Measurements from ENCODE around the gene MRPS6. TPM values are rescaled to one million over a fixed set of nuclear protein-coding genes. Genes with fewer than 3 reads are reported as not detected.
A peak's percentile ranks its signal among the peaks of the same experiment; 100 is the strongest.

MRPS6 gene
- total RNA-seq, 1 donor from 2014 or later = 23.3 TPM

DNA sequence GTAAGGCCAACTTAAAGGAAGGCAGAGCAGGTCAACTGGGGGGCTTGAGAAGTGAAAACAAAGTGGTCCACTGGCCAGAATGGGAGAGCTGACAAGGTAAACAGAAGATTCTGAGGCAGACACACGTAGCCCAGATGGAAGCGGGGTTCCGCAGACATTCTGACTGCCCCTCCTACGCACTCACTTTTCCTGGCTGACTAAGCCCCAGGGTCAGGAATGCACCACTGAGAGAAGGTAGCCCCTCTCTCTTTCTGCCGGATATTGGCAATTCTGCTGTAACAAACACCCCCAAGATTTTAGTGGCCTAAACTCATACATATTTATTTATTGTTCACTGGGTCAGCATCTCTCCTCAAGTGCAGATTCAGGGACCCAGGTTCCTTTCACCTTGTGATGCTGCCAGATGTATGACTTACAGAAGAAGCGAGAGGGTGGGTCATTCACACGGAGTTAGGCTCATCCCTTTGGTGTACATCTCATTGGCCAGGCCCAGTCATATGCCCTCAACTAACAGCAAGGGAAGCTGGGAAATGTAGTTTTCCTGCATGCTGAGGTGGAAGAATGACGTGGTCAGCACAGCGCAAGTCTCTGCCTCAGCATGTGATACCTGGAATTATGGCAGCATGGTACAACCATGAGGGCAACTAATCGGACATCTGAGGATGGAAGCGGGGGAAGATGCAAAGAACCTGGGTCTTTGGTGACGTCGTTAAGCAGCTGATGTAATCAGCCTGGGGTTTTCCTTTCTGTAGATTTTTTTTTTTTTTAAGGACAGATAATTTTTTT lies 43.4 kb upstream of the MRPS6 start:
- DNase-seq (ENCODE audit: extremely low spot score in 2 of 2) = no peak
- intact Hi-C loops (cut with DNase I) = no loop called here
- no peaks in the 10 kb centered on the region for H3K4me1 ChIP-seq
- no peaks in the 10 kb centered on the region for H3K36me3 ChIP-seq
- TF ChIP-seq POLR2A (IDR thresholded peaks at IDR 0.05) (no peak), POLR2AphosphoS5 (IDR thresholded peaks at IDR 0.05; ENCODE audit: insufficient read depth in 1 of 2, low read depth in 1 of 2) (no peak)
- TF ChIP-seq, protein P1, sequence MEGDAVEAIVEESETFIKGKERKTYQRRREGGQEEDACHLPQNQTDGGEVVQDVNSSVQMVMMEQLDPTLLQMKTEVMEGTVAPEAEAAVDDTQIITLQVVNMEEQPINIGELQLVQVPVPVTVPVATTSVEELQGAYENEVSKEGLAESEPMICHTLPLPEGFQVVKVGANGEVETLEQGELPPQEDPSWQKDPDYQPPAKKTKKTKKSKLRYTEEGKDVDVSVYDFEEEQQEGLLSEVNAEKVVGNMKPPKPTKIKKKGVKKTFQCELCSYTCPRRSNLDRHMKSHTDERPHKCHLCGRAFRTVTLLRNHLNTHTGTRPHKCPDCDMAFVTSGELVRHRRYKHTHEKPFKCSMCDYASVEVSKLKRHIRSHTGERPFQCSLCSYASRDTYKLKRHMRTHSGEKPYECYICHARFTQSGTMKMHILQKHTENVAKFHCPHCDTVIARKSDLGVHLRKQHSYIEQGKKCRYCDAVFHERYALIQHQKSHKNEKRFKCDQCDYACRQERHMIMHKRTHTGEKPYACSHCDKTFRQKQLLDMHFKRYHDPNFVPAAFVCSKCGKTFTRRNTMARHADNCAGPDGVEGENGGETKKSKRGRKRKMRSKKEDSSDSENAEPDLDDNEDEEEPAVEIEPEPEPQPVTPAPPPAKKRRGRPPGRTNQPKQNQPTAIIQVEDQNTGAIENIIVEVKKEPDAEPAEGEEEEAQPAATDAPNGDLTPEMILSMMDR (IDR thresholded peaks at IDR 0.05) = no peak
- no peak overlapping the region for H3K27ac ChIP-seq
- no peak overlapping the region for H3K4me3 ChIP-seq
- no peaks in the 10 kb centered on the region for H3K27me3 ChIP-seq
- H3K9me3 ChIP-seq = no peaks in the 10 kb centered on the region

DNA sequence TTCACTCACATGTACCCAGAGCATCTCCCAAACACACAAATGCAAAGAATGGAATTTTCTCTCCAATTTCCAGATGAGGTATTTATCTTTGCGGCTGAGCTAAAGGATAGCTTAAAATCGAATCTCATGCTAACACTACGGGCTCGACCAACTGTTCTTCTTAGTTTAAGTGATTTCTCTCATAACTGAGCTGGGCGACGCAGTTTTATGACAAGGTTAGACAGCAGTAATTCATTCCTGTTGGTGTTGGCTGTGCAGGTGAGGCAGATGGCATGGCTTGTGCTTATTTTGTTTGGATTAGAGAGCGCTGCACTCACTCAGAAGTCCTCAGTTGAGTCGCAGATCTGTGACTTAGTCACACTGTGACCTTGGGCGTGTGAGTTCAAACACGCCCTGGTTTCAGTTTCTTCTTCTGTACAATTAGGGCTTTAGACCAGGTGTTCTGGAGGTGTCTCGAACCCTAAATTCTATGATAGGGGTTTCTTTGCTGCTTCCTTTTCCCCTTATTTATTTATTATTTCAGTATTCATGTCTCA lies 41.5 kb upstream of the MRPS6 start:
- Histone ChIP-seq H3K9me3 (no peaks in the 10 kb centered on the region), H3K4me1 (no peaks in the 10 kb centered on the region), H3K27me3 (no peaks in the 10 kb centered on the region), H3K36me3 (no peaks in the 10 kb centered on the region), H3K27ac (no peak overlapping the region), H3K4me3 (no peak overlapping the region)
- TF ChIP-seq POLR2AphosphoS5 (IDR thresholded peaks at IDR 0.05; ENCODE audit: insufficient read depth in 1 of 2, low read depth in 1 of 2) = no peak
- TF ChIP-seq, protein P1 (IDR thresholded peaks at IDR 0.05) = no peak
- no peak for DNase-seq (ENCODE audit: extremely low spot score in 2 of 2)
- intact Hi-C loops (cut with DNase I) = no loop called here

DNA sequence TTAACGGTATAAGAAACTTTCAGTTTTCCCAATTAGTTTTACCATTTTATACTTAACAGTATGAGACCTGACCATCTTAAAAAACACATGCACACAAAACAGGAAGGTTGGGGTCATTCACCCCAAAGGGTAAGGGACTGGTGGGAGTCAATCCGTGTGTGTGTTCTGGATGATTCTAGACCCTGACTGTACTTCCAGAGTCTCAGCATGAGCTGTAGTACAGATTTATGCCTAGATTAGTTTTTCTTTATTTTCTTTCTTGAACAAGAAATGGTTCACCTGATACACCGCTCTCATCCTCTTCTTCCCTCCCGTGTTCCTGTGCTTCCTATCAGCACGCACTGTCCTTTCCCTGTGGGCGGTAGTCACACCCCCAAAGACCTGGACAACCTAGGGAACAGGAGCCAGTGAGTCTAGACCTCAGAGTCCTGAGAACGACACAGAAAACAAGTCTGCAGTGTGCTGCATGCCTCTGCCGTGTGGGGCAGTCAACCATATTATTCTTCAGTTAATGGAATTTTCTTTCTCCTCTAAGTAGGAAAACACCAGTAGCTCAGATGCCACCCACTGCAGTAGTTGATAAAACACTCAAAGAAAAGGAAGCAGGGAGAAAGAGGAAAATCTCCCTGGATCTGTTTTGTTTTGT lies 38.9 kb upstream of the MRPS6 start:
- no peaks in the 10 kb centered on the region for H3K27me3 ChIP-seq
- intact Hi-C loops (cut with DNase I) = no loop called here
- H3K27ac ChIP-seq = no peak overlapping the region

DNA sequence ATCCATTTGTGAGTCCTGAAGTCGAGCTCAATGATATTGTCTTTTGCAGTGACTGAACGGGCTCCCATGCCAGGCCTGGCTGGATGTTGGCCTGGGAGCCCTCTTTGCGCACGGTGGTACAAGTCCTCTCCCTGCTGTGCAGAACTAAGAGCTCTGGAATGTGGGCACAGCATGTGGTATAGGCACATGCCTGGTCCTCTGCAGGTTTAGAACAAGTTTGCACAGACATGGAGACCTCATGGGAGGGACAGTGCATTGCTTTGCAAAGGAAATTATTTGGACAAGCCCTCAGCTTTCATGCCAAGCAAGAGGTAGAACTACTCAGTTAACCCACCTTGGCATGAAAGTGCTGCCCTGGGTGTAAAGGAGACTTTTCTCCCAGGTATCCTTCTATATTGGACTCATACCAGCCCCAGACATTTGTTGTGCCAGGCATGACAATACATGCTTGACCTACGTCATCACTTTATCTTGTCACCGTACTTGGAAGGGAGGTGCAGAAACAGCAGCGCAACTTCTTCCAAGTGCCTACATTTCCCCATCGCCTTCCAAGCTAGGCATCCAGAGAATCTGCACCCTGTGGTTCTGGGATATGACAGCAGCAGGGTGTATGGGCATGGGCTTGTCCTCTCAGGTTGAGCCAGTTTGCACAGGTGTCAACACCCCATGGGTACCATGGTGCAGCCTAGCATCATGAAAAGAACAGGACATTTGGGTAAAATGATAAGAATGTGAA lies 37.6 kb upstream of the MRPS6 start:
- H3K4me3 ChIP-seq = no peak overlapping the region
- no peaks in the 10 kb centered on the region for H3K27me3 ChIP-seq
- H3K36me3 ChIP-seq = no peaks in the 10 kb centered on the region
- DNase-seq (ENCODE audit: extremely low spot score in 2 of 2) = peak in 1 of 2 donors; percentile 81
- H3K4me1 ChIP-seq = no peaks in the 10 kb centered on the region
- TF ChIP-seq POLR2AphosphoS5 (IDR thresholded peaks at IDR 0.05; ENCODE audit: insufficient read depth in 1 of 2, low read depth in 1 of 2) (peak in 1 of 2 donors; percentile 29), POLR2A (IDR thresholded peaks at IDR 0.05) (no peak)
- intact Hi-C loops (cut with DNase I) = no loop called here
- H3K9me3 ChIP-seq = no peaks in the 10 kb centered on the region
- H3K27ac ChIP-seq = no peak overlapping the region

More for the DNA sequence above, 38.9 kb upstream of the MRPS6 start:
- no peak for DNase-seq (ENCODE audit: extremely low spot score in 2 of 2)
- no peaks in the 10 kb centered on the region for H3K36me3 ChIP-seq
- no peaks in the 10 kb centered on the region for H3K9me3 ChIP-seq
- H3K4me3 ChIP-seq = no peak overlapping the region
- TF ChIP-seq, protein P1 (IDR thresholded peaks at IDR 0.05) = no peak
- TF ChIP-seq POLR2A (IDR thresholded peaks at IDR 0.05) = no peak
- no peak for TF ChIP-seq POLR2AphosphoS5 (IDR thresholded peaks at IDR 0.05; ENCODE audit: insufficient read depth in 1 of 2, low read depth in 1 of 2)
- no peaks in the 10 kb centered on the region for H3K4me1 ChIP-seq

DNA sequence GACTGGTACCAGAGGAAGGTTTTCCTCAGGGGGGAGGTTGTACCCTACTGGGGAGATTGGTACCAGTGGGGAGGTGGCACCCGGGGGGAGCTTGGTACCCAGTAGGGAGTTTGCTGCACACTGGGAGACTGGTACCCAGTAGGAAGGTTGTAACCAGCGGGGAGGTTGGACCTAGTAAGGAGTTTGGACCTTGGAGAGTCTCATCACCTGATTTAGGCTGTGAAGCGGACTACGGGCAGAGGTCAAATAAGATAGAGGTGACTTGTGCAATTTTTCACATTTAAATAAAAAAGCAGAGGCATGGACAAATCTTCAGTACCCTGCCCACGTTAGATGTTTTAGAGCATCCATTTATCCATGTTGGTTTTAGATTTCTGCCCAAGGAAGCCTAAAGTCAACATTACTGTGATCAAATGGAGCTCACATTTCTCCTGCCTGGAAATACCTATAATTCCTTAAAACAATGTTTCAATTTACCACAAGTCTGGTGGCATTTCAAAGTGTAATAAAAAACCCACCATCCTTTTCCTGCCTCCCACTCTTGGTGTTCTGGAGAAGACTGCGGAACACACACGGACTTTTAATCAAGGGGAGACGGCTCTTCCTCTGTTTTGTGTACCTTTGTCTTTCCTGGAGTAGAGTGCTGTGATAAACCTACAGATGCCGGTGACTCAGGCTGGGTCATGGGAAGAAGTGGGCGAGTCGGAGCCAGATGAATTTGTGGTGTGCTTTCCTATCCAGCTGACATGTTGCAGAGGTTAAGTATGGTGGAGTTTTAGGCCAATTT lies 36.2 kb upstream of the MRPS6 start:
- peak in 1 of 2 donors; percentile 84 for DNase-seq (ENCODE audit: extremely low spot score in 2 of 2)
- H3K27me3 ChIP-seq = no peaks in the 10 kb centered on the region
- H3K4me1 ChIP-seq = no peaks in the 10 kb centered on the region
- no peak overlapping the region for H3K27ac ChIP-seq
- intact Hi-C loops (cut with DNase I) = no loop called here
- TF ChIP-seq POLR2AphosphoS5 (IDR thresholded peaks at IDR 0.05; ENCODE audit: insufficient read depth in 1 of 2, low read depth in 1 of 2) = no peak
- no peak for TF ChIP-seq POLR2A (IDR thresholded peaks at IDR 0.05)
- TF ChIP-seq, protein P1 (IDR thresholded peaks at IDR 0.05) = no peak
- H3K4me3 ChIP-seq = no peak overlapping the region
- no peaks in the 10 kb centered on the region for H3K36me3 ChIP-seq
- H3K9me3 ChIP-seq = no peaks in the 10 kb centered on the region

Measured in vagina (tissue), 2 donors.